ENCODE data around the gene SORCS2.

- no peak for TF ChIP-seq CTCF (IDR thresholded peaks at IDR 0.05)
- TF ChIP-seq POLR2A (IDR thresholded peaks at IDR 0.05) = no peak
Observed at GRCh38 chr4:7686070-7686870, 493.9 kb downstream of the SORCS2 start.

Measured in breast epithelium (tissue), 3 donors.